ENCODE measurements around the gene PABPC3. TPM values are rescaled to one million over a fixed set of nuclear protein-coding genes. Genes with fewer than 3 reads are reported as not detected.

PABPC3 gene
- total RNA-seq, 1 donor, result under 0.01 TPM

GRCh38 chr13:25088562-25089221, 7.2 kb upstream of the PABPC3 start:
- no peaks in the 10 kb centered on the region for H3K79me2 ChIP-seq (ENCODE audit: insufficient read depth, low read length)
- DNase-seq (ENCODE audit: insufficient read length, low spot score, missing footprints), result no peak
- H3K9me3 ChIP-seq (ENCODE audit: low read depth, low read length), result no peaks in the 10 kb centered on the region
- TF ChIP-seq, protein P1, sequence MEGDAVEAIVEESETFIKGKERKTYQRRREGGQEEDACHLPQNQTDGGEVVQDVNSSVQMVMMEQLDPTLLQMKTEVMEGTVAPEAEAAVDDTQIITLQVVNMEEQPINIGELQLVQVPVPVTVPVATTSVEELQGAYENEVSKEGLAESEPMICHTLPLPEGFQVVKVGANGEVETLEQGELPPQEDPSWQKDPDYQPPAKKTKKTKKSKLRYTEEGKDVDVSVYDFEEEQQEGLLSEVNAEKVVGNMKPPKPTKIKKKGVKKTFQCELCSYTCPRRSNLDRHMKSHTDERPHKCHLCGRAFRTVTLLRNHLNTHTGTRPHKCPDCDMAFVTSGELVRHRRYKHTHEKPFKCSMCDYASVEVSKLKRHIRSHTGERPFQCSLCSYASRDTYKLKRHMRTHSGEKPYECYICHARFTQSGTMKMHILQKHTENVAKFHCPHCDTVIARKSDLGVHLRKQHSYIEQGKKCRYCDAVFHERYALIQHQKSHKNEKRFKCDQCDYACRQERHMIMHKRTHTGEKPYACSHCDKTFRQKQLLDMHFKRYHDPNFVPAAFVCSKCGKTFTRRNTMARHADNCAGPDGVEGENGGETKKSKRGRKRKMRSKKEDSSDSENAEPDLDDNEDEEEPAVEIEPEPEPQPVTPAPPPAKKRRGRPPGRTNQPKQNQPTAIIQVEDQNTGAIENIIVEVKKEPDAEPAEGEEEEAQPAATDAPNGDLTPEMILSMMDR (IDR thresholded peaks at IDR 0.05; ENCODE audit: extremely low read depth, low read depth, low read length), result no peak
- no peaks in the 10 kb centered on the region for H4K20me1 ChIP-seq (ENCODE audit: insufficient read depth, low read length)
- no peak overlapping the region for H3K27ac ChIP-seq (ENCODE audit: low read depth, low read length)
- peaks cover 3% of the 10 kb centered on the region for H3K27me3 ChIP-seq (ENCODE audit: insufficient read depth, low read length)
- H3K4me3 ChIP-seq (ENCODE audit: insufficient read depth, low read length), result no peak overlapping the region
- H3K4me2 ChIP-seq (ENCODE audit: insufficient read depth, low read length), result no peak overlapping the region
- H3K4me1 ChIP-seq (ENCODE audit: insufficient read depth, low read length), result no peaks in the 10 kb centered on the region
- no peak overlapping the region for H2AFZ ChIP-seq (ENCODE audit: low read length)
- H3K36me3 ChIP-seq (ENCODE audit: insufficient read depth, low read length), result no peaks in the 10 kb centered on the region

DNA sequence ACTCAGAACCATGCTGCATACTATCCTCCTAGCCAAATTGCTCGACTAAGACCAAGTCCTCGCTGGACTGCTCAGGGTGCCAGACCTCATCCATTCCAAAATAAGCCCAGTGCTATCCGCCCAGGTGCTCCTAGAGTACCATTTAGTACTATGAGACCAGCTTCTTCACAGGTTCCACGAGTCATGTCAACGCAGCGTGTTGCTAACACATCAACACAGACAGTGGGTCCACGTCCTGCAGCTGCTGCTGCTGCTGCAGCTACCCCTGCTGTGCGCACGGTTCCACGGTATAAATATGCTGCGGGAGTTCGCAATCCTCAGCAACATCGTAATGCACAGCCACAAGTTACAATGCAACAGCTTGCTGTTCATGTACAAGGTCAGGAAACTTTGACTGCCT, 1.5 kb downstream of the PABPC3 start:
- peaks cover 3% of the 10 kb centered on the region for H3K27me3 ChIP-seq (ENCODE audit: insufficient read depth, low read length)
- no peak overlapping the region for H3K27ac ChIP-seq (ENCODE audit: low read depth, low read length)
- no peak for DNase-seq (ENCODE audit: insufficient read length, low spot score, missing footprints)
- H3K79me2 ChIP-seq (ENCODE audit: insufficient read depth, low read length), result no peaks in the 10 kb centered on the region
- no peaks in the 10 kb centered on the region for H3K9me3 ChIP-seq (ENCODE audit: low read depth, low read length)
- no peaks in the 10 kb centered on the region for H3K4me1 ChIP-seq (ENCODE audit: insufficient read depth, low read length)
- TF ChIP-seq, protein P1 (IDR thresholded peaks at IDR 0.05; ENCODE audit: extremely low read depth, low read depth, low read length), result no peak
- no peak overlapping the region for H3K4me3 ChIP-seq (ENCODE audit: insufficient read depth, low read length)
- no peak overlapping the region for H2AFZ ChIP-seq (ENCODE audit: low read length)
- H3K36me3 ChIP-seq (ENCODE audit: insufficient read depth, low read length), result no peaks in the 10 kb centered on the region
- no peaks in the 10 kb centered on the region for H4K20me1 ChIP-seq (ENCODE audit: insufficient read depth, low read length)
- no peak overlapping the region for H3K4me2 ChIP-seq (ENCODE audit: insufficient read depth, low read length)

- Histone ChIP-seq H3K4me2 (ENCODE audit: insufficient read depth, low read length) (no peak overlapping the region), H3K4me3 (ENCODE audit: insufficient read depth, low read length) (no peak overlapping the region)
- TF ChIP-seq, protein P1 (IDR thresholded peaks at IDR 0.05; ENCODE audit: extremely low read depth, low read depth, low read length), result no peak
Observed at GRCh38 chr13:25103711-25104110, 7.8 kb downstream of the PABPC3 start.

GRCh38 chr13:25109341-25109740, 13.4 kb downstream of the PABPC3 start:
- Histone ChIP-seq H3K36me3 (ENCODE audit: insufficient read depth, low read length) (no peaks in the 10 kb centered on the region), H3K4me1 (ENCODE audit: insufficient read depth, low read length) (no peaks in the 10 kb centered on the region), H3K9me3 (ENCODE audit: low read depth, low read length) (no peaks in the 10 kb centered on the region), H3K4me2 (ENCODE audit: insufficient read depth, low read length) (no peak overlapping the region), H3K4me3 (ENCODE audit: insufficient read depth, low read length) (no peak overlapping the region), H3K27me3 (ENCODE audit: insufficient read depth, low read length) (peaks cover 5% of the 10 kb centered on the region), H4K20me1 (ENCODE audit: insufficient read depth, low read length) (no peaks in the 10 kb centered on the region), H3K27ac (ENCODE audit: low read depth, low read length) (no peak overlapping the region), H2AFZ (ENCODE audit: low read length) (no peak overlapping the region), H3K79me2 (ENCODE audit: insufficient read depth, low read length) (no peaks in the 10 kb centered on the region)
- DNase-seq (ENCODE audit: insufficient read length, low spot score, missing footprints), result no peak
- TF ChIP-seq, protein P1 (IDR thresholded peaks at IDR 0.05; ENCODE audit: extremely low read depth, low read depth, low read length), result no peak

More at GRCh38 chr13:25103711-25104110, 7.8 kb downstream of the PABPC3 start:
- Histone ChIP-seq H3K9me3 (ENCODE audit: low read depth, low read length) (no peaks in the 10 kb centered on the region), H2AFZ (ENCODE audit: low read length) (no peak overlapping the region), H3K4me1 (ENCODE audit: insufficient read depth, low read length) (no peaks in the 10 kb centered on the region), H3K36me3 (ENCODE audit: insufficient read depth, low read length) (no peaks in the 10 kb centered on the region), H3K27me3 (ENCODE audit: insufficient read depth, low read length) (no peaks in the 10 kb centered on the region), H4K20me1 (ENCODE audit: insufficient read depth, low read length) (no peaks in the 10 kb centered on the region), H3K27ac (ENCODE audit: low read depth, low read length) (no peak overlapping the region), H3K79me2 (ENCODE audit: insufficient read depth, low read length) (no peaks in the 10 kb centered on the region)
- DNase-seq (ENCODE audit: insufficient read length, low spot score, missing footprints), result no peak
